A673 (cell line): ENCODE results near the gene FBRS.

ENCODE experiments used
- EZH2 ChIP-seq: fragments of 200-600 bp; sonication (generic); IDR thresholded peaks from 2 replicates; pipeline ENCODE4 v1.6.1; 2017; ENCODE audit warnings: borderline replicate concordance, low read depth, mild to moderate bottlenecking, mixed read lengths, antibody characterized with exemption, low read length; ENCODE audit not compliant: poor library complexity, severe bottlenecking
- TF ChIP-seq, protein P1 (sequence below): fragments of 300-800, 200-600 bp; sonication (generic); conservative IDR thresholded peaks from 2 replicates; pipeline ENCODE4 v1.5.1; 2017; ENCODE audit warnings: low read depth, mild to moderate bottlenecking, antibody characterized with exemption, low read length, moderate library complexity, mixed read lengths

DNA sequence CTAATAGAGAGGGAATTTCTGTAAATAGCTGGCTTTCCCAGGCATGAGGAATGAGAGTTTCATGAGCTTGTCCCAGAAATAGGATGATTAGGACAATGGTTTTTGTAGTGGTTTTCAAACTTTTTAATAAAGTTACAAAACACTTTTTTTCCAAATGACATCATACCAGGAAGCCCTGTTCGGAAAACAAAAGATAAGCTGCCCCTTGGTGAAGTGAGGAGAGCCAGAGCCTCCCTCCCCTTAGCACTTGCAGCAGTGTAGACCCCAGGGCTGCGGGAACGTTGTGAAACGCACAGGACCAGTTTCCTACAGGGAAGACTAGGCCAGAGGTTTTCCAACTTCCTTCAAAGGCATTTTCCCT lies 7.6 kb downstream of the FBRS start:
- TF ChIP-seq, protein P1, sequence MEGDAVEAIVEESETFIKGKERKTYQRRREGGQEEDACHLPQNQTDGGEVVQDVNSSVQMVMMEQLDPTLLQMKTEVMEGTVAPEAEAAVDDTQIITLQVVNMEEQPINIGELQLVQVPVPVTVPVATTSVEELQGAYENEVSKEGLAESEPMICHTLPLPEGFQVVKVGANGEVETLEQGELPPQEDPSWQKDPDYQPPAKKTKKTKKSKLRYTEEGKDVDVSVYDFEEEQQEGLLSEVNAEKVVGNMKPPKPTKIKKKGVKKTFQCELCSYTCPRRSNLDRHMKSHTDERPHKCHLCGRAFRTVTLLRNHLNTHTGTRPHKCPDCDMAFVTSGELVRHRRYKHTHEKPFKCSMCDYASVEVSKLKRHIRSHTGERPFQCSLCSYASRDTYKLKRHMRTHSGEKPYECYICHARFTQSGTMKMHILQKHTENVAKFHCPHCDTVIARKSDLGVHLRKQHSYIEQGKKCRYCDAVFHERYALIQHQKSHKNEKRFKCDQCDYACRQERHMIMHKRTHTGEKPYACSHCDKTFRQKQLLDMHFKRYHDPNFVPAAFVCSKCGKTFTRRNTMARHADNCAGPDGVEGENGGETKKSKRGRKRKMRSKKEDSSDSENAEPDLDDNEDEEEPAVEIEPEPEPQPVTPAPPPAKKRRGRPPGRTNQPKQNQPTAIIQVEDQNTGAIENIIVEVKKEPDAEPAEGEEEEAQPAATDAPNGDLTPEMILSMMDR: no peak
- TF ChIP-seq EZH2: no peak
